Measurements from ENCODE around the gene PEAK1. TPM values are rescaled to one million over a fixed set of nuclear protein-coding genes. Genes with fewer than 3 reads are reported as not detected.

The PEAK1 gene
- total RNA-seq, 4 donors from 2014 or later = 51.1 to 82.2 (median 58.1) TPM

- in situ Hi-C loops (cut with MboI; ENCODE audit: low pct_ligation_motif_present in 1 of 4, low pct_unique_long_range_greater_than_20kb in 1 of 4, low sequenced_read_pairs in 3 of 4) (no loop called here), intact Hi-C loops (cut with DNase I; ENCODE audit: low total_unique reads) (no loop called here)
- DNase-seq = no peak
- TF ChIP-seq EP300 (IDR thresholded peaks at IDR 0.05; ENCODE audit: low read depth) = no peak
- no peak for TF ChIP-seq POLR2AphosphoS5 (IDR thresholded peaks at IDR 0.05)
- no peak for TF ChIP-seq CTCF (IDR thresholded peaks at IDR 0.05)
- TF ChIP-seq POLR2A (IDR thresholded peaks at IDR 0.05) = no peak
- Histone ChIP-seq H3K9me3 (no peaks in the 10 kb centered on the region), H3K27ac (no peak overlapping the region), H3K36me3 (no peaks in the 10 kb centered on the region), H3K27me3 (no peaks in the 10 kb centered on the region), H3K4me1 (peaks cover 0 to 40% (median 21%) of the 10 kb centered on the region in 4 donors), H3K4me3 (no peak overlapping the region)
- 87 to 95% methylated on average over 3 of the region's 3 CpGs for WGBS, 2 donors (ENCODE audit: low coverage in 1 of 2)
Observed at GRCh38 chr15:77425104-77425503, 5.2 kb upstream of the PEAK1 start.

GRCh38 chr15:77421370-77421700, 1.4 kb upstream of the PEAK1 start:
- intact Hi-C loops (cut with DNase I; ENCODE audit: low total_unique reads) (no loop called here), in situ Hi-C loops (cut with MboI; ENCODE audit: low pct_ligation_motif_present in 1 of 4, low pct_unique_long_range_greater_than_20kb in 1 of 4, low sequenced_read_pairs in 3 of 4) (no loop called here)
- H3K9me3 ChIP-seq = no peaks in the 10 kb centered on the region
- no peaks in the 10 kb centered on the region for H3K36me3 ChIP-seq
- H3K27ac ChIP-seq = peak overlapping the region; percentile 96 to 98 (median 97)
- WGBS, 2 donors (ENCODE audit: low coverage in 1 of 2) = 2% methylated on average over 3 of the region's 3 CpGs; no CpG with 5 or more reads in 1 of the 2 donors
- H3K4me1 ChIP-seq = peaks cover 0 to 56% (median 39%) of the 10 kb centered on the region in 4 donors
- no peaks in the 10 kb centered on the region for H3K27me3 ChIP-seq
- peak; percentile 24 for DNase-seq
- peak overlapping the region; percentile 56 to 99 (median 94) for H3K4me3 ChIP-seq
- TF ChIP-seq POLR2AphosphoS5 (IDR thresholded peaks at IDR 0.05) = peak in 1 of 3 donors; percentile 11
- no peak for TF ChIP-seq EP300 (IDR thresholded peaks at IDR 0.05; ENCODE audit: low read depth)

- intact Hi-C loops (cut with DNase I; ENCODE audit: low total_unique reads) = no loop called here
- Histone ChIP-seq H3K9me3 (no peaks in the 10 kb centered on the region), H3K36me3 (no peaks in the 10 kb centered on the region), H3K27ac (peak within 1 kb of the TSS; percentile 96 to 98 (median 97)), H3K4me1 (peaks cover 0 to 58% (median 39%) of the 10 kb centered on the region in 4 donors), H3K4me3 (peak within 1 kb of the TSS; percentile 83 to 99 (median 94)), H3K27me3 (no peaks in the 10 kb centered on the region)
- peak; percentile 50 for DNase-seq
- WGBS, 2 donors (ENCODE audit: low coverage in 1 of 2) = 1% methylated on average over 13 to 22 of the region's 25 CpGs
- in situ Hi-C loops (cut with MboI; ENCODE audit: low pct_ligation_motif_present in 1 of 4, low pct_unique_long_range_greater_than_20kb in 1 of 4, low sequenced_read_pairs in 3 of 4) = no loop called here
- TF ChIP-seq EP300 (IDR thresholded peaks at IDR 0.05; ENCODE audit: low read depth) (no peak), POLR2AphosphoS5 (IDR thresholded peaks at IDR 0.05) (peak in 2 of 3 donors; percentile 7 to 52), CTCF (IDR thresholded peaks at IDR 0.05) (no peak), POLR2A (IDR thresholded peaks at IDR 0.05) (peak; percentile 63)
Observed at GRCh38 chr15:77420610-77421369, 886 bp upstream of the PEAK1 start, which contains the start of gene HMG20A. TSS of gene HMG20A (plus strand) at chr15:77420888. CDS start at chr15:77458408, 37,520 bp downstream.

GRCh38 chr15:77418966-77419835, 703 bp downstream of the PEAK1 start:
- Histone ChIP-seq H3K4me3 (peak overlapping the region; percentile 89 to 99 (median 94)), H3K36me3 (no peaks in the 10 kb centered on the region), H3K4me1 (peaks cover 0 to 61% (median 41%) of the 10 kb centered on the region in 4 donors), H3K9me3 (no peaks in the 10 kb centered on the region), H3K27me3 (no peaks in the 10 kb centered on the region), H3K27ac (peak overlapping the region; percentile 96 to 98 (median 97))
- intact Hi-C loops (cut with DNase I; ENCODE audit: low total_unique reads) = loop anchor here (2.0 kb wide), 1 partner anchor 78 kb away; no protein-coding TSS in a partner anchor
- DNase-seq = peak; percentile 39
- in situ Hi-C loops (cut with MboI; ENCODE audit: low pct_ligation_motif_present in 1 of 4, low pct_unique_long_range_greater_than_20kb in 1 of 4, low sequenced_read_pairs in 3 of 4) = no loop called here
- WGBS, 2 donors (ENCODE audit: low coverage in 1 of 2) = 2 to 3% methylated on average over 17 to 49 of the region's 72 CpGs
- TF ChIP-seq EP300 (IDR thresholded peaks at IDR 0.05; ENCODE audit: low read depth) = no peak
- TF ChIP-seq POLR2A (IDR thresholded peaks at IDR 0.05) = no peak
- TF ChIP-seq CTCF (IDR thresholded peaks at IDR 0.05) = peak in 3 of 5 experiments; percentile 11 to 16 (median 11)
- TF ChIP-seq POLR2AphosphoS5 (IDR thresholded peaks at IDR 0.05) = no peak
